Gastrocnemius medialis (tissue), 4 donors: Measurements from ENCODE around the gene LTBP1.

Experiments used
- POLR2A ChIP-seq, 2 donors: fragments of 450-650 bp; IDR thresholded peaks; one replicate each; pipeline ENCODE4 v1.6.1; 2017; ENCODE audit warnings: antibody characterized with exemption in 2 of 2, mild to moderate bottlenecking in 2 of 2, moderate library complexity in 2 of 2
- TF ChIP-seq, protein P1 (sequence below), 5 experiments: fragments of 450-650 bp in 3 of 5; fragments of 200-600 bp in 2 of 5; sonication (generic) in 2 of 5; IDR thresholded peaks in 4 of 5; conservative IDR thresholded peaks in 1 of 5; 1 replicate in 4 of 5; 2 replicates in 1 of 5; pipeline ENCODE4 v1.5.1; 2016 to 2019; ENCODE audit warnings: antibody characterized with exemption in 5 of 5, mild to moderate bottlenecking in 3 of 5, moderate library complexity in 3 of 5

- TF ChIP-seq, protein P1, sequence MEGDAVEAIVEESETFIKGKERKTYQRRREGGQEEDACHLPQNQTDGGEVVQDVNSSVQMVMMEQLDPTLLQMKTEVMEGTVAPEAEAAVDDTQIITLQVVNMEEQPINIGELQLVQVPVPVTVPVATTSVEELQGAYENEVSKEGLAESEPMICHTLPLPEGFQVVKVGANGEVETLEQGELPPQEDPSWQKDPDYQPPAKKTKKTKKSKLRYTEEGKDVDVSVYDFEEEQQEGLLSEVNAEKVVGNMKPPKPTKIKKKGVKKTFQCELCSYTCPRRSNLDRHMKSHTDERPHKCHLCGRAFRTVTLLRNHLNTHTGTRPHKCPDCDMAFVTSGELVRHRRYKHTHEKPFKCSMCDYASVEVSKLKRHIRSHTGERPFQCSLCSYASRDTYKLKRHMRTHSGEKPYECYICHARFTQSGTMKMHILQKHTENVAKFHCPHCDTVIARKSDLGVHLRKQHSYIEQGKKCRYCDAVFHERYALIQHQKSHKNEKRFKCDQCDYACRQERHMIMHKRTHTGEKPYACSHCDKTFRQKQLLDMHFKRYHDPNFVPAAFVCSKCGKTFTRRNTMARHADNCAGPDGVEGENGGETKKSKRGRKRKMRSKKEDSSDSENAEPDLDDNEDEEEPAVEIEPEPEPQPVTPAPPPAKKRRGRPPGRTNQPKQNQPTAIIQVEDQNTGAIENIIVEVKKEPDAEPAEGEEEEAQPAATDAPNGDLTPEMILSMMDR (IDR thresholded peaks at IDR 0.05 in 4 of 5, conservative IDR thresholded peaks at IDR 0.05 in 1 of 5), result no peak
- no peak for TF ChIP-seq POLR2A (IDR thresholded peaks at IDR 0.05)
These were observed 230.9 kb downstream of the LTBP1 start for GRCh38 chr2:33177627-33178026.
